HG03571 (cell line): ENCODE measurements around the gene TMEM100.
A peak's percentile ranks its signal among the peaks of the same experiment; 100 is the strongest.

Experiments
- ATAC-seq: cut with Tn5 transposase; IDR thresholded peaks from one replicate; pipeline ENCODE4 v1.9.1; 2021; ENCODE audit not compliant: unreplicated experiment

The TMEM100 gene

DNA sequence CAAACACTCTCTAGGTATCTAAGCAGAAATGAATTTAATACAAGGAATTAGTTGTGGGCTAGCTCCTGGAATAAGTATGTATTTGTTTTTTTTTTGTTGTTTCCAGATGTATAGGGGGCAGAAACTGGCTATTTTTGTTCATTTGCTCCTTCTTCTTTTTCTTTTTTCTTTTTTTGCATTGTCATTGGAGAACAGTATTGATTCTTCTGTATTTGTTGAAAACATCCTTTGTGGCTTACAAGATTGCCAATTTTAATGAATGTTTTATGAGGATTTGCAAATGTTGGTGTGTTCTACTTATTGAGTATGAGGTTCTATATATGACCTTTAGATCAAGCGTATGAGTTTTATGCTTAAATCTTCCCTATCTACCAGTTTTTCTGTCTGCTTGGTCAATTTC is 22.6 kb upstream of the TMEM100 start:
- ATAC-seq = no peak

DNA sequence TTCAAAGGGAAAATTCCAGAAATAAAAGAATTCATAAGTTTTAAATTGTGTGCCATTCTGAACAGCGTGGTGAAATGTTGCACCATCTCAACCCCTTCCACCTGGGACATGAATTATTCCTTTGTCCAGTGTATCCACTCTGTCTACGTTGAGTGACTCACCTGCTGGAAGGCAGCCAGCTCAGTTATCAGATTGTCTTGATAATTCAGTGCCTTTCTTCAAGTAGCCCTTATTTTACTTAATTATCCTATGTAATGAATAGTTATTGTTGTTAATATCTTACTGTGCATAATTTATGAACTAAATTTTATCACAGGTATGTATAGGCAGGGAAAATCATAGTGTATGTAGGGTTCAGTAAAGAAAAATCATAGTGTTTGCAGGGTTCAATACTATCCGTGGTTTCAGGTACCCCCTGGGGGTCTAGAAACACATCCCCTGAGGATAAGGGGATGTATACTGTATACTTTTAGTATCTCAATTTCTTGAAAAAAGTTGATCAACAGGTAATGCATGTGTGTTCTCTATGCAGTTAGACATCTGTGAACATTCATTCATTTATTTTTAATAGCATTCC is 20.5 kb upstream of the TMEM100 start:
- ATAC-seq = peak; percentile 24

DNA sequence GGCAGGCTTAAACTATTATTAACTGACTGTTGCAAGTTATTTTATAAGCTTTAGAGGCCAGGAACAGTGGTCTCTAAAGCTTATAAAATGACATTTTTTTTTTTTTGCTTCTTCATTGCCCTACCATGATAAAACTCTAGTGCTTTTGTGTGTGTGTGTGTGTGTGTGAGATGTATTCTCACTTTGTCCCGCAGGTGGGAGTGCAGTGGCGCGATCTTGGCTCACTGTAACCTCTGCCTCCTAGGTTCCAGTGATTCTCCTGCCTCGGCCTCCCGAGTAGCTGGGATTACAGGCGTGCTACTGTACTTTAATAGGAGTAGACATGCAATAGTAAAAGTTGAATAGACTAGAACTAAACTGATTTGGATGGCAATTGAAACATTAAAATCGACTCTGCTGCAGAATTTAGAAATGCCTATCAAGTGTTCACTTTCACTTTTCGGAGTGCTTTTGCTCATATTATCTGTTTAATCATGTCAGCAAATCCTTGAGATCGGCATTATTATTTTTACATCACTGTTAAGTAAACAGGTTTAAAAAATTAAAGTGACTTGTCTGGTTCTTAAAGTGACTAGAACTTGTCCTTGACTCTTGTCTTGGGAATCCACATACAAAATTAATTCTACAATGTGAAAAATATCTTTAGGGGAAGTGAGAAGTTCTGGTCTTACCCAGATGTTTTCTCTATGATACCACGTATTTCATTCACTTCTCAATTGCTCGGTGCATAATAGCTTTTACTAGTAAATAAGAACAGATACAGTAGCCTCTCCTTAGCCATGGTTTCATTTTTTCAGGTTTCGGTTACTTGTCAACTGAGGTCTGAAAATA is 19.8 kb upstream of the TMEM100 start:
- ATAC-seq = peak; percentile 82

DNA sequence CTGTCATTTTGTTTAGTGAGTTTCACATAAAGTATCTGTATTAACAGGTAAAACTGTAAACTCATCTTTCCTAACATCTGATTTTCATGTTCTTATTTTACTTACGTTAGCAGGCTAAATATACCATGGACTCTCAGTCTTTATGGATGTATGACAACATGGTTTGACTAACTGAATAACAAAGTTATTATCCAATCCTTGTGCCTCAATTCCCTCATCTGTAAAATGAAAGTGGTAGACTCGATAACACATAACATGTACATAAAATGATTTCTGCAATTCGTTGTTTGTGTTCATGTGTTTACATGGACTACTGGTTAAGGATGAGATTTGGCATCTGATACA is 18.7 kb upstream of the TMEM100 start:
- ATAC-seq = no peak

DNA sequence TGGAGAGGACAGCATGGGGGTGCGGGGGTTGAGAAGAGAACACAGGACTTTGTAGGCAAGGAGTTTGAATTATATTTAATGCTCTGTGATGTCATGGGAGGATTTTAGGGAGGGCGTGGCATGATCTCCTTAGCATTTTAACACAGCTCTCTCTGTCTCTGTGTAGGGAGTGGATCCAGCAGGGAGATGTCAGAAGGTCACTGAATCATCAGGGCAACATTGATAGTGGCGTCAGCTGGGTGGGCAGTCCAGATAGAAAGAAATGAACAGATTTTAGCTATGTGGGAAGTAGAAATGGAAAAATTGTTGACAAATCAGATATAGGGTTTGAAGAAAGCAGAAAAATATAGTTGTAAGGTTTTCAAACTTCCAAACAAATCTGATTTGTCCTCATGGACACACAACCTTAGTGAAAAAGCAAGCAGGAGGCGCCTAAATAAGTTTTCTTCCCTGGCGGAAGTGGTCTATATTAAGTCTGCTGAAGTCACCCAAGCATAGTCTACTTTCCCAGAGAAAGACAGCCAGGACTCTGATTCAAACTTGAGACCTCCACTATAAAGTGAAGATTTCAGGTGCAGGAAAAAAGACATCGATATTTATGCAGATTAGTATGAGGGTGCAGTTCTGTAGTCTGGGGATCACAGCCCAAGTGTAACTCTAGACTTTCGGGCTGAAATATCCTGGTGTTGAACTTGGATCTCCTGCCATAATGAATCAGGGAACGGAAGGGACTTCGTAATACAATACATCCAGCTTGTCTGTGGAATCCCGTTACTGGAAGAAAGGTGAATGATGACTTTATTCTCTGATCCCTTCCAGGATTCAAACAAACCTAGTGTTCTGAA is 18.1 kb upstream of the TMEM100 start:
- ATAC-seq = no peak

DNA sequence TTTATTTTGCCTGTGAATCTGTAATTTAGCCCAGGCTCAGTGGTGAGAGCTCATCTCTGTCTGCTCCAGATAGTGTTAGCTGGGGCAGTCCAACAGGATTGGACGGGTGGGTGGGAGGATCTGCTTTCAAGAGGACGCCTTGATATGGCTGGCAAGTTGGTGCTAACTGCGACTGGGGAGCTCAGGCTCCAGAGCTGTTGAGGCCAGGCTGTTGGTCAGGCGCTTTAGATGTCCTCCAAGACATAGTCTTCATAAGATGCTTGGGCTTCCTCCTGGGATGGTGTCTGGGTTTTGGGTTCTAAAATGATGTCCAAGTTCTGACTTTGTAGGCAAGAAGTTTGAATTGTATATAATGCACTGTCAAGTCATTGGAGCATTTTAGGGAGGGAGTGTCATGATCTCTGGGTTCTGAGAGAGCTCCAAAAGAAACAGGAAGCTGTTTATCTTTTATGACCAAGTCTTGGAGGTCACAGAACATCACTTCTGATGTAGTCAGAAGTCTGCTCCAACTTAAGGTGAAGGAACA is 15.4 kb upstream of the TMEM100 start:
- ATAC-seq = no peak

DNA sequence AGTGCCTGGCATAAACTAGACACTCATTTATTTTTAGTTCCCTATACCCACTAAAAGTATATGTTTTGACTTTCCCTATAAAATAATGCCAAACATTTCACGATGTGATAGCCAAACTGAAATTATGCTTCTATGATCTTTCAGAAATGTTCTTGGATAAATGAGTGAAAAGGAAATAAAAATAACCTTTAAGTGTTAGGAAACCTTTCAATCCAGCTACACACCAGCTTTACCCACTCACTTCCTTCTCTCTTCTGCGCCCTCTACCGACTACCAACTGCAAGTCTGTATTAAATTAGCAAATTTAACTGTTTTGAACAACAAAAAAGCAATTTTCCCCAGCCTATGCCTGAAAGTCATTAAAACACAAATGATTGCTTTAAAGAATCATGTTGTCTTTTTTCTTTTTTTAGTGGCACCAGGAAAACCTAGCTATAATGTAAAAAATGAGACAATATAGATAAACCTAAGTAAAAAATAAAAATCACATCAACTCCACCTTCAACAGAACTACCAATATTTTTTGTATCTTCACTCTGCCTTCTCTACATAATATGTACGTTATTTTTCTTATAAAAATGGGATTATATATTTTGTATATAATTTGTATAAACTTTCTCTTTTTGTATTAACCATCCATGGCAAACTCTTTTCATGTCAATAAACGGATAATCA is 13.2 kb upstream of the TMEM100 start:
- no peak for ATAC-seq

DNA sequence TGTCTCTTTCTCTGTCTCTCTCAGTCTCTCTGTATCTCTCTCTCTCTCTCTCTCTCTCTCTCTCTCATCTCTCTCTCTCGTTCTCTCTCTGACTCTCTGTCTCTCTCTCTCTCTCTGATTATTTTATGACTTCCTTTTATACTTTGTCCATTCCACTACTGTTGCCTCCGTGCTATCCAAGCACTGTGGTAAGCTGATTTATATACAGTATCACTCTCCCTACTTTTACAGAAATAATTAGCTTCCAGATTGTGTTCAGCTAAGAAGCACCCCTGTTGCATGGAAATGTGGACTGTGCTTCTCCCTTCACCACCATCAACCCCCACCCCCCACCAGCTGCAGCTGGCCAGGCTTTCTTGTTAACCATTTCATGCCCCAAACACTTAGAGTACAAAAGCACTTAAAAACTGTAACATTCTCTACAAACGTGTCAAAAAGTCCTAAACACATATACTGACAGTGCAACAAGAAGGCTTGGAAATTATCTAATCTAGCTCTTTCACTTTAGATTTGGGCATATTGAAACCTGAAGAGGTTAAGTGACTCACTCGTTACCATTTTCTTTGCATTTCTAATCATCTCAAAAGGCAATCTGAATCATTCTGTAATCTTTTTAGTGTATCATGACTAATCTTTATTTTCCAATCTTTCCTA is 11.6 kb upstream of the TMEM100 start:
- ATAC-seq = no peak

DNA sequence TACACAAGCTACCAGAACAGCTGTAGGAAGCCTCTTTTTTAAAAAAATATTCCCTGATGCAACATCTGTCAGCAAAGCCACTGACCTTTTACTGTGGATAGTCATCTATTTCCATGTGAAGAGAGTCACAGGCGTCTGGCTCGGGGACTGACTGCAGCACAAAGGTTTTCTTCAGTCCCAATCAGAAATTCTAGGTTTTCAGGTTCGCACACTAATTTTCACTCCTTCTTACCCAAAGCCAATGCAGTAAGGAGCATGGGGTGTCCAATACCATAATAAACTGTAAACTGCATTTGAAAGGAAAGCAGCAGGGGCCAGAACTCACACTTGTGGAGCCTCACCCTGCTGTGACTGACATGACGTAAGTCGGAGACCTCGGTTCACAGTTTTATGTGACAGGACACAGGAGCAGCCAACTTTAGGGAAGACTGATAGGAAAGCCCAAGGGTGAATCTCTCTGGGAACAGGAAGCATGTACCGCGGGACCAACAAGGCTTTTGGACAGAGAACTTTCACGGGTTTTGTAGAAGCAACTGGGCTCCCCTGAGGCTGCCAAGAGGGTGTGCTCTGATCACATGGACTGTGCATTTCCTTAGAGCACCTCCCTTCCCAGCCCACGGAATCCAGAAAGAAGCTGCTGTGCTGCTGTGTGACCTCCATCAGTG is 9.1 kb upstream of the TMEM100 start:
- no peak for ATAC-seq

DNA sequence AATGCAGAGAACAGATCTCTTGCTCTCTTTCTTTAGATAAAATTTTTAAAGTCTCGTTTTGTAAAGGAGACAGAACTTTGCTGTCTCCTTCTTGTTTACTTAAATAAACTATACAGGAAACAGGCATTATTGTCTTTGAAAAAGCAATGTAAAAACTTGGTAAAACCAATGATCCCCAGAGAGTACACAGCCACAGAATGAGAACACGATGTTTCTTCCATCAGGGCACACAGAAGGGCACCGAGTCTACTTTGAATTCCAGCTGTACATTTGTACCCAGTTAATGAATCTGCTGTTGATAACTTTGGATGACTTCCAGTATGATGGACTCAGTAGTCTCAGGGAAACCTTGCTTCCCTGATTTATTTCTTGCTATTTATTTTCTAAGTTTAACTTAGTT is 8.1 kb upstream of the TMEM100 start:
- no peak for ATAC-seq

DNA sequence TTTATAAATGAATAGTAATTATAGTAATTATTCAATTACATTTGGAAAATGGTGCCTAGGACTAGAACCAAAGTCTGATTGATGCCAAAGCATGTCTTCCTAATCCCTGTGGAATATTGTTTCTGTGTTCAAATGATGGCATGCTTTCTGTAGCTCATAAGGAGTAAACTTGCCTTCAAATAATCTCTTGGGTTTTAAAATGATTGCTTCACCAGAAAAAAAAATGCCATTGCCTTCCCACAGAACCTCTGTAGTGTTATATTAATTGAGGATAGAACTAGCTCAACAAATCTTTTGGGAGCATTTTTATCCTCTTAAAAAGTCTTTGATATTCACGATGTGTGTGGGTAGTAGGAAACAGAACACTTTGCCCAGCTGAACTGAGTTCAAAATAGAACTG is 7.7 kb upstream of the TMEM100 start:
- no peak for ATAC-seq

DNA sequence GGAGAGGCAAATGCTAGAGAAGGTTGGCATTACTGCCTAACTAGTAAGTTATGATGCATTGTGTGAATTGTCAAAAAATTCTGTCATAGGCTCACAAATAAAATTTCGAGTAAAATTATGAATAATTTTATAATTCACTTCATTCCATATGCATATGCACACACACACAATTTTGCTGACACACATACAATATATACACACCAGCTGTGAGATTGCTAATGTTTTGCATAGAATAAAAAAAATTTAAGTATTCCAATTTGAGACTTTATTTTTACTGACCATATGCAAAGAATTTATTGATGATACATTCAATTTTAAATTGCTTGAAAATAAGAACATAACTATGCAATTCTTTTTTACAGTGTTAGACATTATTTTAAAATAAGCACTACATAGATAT is 6.8 kb upstream of the TMEM100 start:
- no peak for ATAC-seq

DNA sequence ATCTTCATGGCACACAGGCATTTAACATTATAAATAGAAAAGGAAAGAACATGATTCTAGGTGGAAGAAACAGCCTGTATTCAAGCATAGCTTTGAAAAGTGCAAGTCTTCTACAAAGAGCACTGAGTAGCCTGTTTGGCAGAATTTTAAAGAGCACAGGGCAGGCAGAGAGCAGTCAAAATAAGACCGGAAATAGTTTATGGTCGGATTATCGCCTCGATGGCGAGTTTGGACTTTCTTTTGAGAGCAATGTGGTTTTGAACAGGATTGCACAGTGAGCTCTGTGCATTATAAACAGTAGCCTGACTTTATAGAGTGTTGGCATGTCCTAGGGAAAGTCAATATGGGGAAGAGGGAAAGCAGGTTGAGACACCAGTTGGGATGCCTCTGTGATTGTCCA is 6.2 kb upstream of the TMEM100 start:
- ATAC-seq = no peak

DNA sequence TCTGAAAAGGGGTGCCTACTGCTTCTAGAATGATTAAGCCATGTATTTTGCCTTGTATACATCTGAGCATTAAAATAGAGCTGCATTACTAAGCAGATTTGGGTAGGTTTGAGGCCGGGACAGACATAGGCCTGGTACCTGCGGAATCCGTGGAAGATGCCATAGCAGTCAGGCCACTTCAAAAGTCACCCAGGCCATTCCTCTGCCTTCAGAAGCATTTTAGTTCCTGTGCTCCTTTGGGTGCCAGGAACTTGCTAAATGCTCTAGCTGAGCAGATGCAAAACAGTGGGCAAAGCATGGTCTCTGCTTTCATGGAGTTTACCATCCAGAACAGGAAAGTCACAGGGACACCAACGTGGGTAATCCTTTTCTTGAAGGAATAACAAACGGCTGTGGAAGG is 5.7 kb upstream of the TMEM100 start:
- no peak for ATAC-seq

DNA sequence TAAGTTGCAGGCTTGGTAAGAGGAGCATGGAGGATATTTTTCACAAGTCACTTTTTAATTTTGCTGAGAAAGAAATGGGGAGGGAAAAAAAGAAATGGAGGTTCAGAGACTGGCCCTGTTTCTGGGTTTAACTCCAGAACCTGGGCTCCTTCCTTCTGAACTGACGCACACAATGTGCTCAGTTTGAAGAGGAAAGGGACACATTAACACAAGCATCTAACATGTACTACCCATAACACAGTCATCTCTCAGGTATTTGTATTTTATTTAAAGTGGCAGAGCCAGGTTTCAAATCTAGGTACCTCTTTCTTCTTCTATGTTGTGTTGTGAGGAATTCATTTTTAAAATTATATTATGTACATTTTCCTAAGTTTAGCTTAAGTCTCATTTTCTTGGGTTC is 5.3 kb upstream of the TMEM100 start:
- ATAC-seq = no peak

DNA sequence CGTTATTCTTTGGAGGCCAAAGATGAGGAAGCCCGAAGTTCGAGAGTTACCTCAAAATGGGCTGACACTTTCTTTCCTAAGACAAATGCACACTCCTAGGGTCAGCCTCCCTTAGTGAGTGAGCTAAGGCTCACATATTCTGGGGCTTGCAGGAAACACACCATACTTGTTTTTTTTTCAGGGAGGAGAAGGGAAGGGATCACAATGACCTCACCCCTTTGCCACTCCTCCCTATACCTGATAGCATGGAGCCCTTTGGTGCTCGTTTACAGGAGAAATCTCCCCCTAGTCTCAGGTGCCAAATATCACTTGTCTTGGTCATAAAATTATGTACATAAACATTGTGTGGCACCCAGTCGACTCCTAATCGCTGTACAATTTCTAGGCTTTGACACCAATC is 4.6 kb upstream of the TMEM100 start:
- ATAC-seq = no peak

DNA sequence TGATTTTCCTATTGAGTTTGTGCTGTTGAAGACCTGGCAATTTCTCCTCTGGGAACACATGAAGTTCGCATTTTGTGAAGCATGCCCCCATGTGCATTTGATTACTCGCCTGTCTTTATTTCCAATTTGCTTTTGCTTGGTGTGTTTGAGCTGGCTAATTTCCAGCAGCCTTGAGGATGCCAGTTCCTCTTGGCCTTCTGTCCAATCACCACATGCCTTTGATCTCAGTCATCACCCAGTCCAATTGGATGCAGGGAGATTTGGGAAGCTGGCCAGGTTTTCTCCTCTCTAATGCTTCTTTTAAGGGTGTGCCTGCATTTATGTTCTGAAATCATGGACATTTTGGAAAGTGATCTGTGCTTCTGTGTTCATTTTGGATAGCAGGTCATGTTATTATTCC is 3.8 kb upstream of the TMEM100 start:
- ATAC-seq = no peak

DNA sequence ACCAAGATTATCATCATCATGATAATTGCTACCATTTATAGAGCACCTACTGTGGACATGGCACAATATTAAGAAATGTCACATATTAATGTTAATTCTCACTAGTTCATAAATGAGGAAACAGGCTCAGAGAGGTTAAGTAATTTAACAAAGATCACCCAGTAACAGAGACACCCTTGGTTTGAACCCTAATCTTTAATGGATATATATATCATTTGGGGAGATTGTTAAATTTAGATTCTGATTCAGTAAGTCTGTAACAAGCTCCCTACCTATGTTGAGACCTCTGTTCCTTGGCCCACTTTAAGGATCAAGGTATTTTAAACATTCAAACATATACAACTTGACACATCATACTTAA is 804 bp upstream of the TMEM100 start:
- ATAC-seq = no peak

DNA sequence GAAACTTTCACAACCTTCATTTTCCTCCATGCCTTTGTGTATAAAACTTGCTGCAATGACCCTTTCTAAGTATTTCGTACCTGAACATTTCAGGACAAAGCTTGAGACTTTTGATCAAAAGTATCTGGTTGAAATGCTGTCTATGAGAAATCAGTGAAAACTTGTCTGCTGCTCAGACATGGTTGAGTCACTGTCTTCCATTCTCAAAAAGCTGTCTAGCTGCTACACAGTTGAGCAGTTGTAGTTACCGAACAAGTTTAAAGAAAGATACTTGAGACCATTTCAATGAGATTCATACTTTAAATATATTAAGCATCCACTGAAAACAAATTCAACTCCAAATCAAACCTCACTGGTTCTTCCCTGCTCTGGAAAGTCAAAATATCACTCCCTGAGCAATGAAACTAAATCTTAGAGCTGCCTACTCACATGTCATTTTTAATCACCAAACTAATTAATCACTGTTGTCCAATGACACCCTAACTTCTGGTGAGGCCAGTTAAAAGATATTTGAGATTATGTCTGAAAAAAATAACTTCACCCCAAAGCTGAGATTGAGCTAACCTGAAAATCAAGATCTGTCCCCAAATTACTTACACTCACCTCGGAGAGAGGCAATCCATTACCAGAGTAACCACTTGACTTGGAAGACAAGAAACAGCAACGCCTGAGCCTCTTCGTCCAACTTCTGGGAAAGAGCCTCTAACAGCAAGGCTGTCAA is 488 bp downstream of the TMEM100 start:
- no peak for ATAC-seq
